ENCODE data around the gene SUN2.

The SUN2 gene

GRCh38 chr22:38689651-38690050 lies 66.1 kb downstream of the SUN2 start:
- DNase-seq = no peak

- DNase-seq = no peak
Observed at GRCh38 chr22:38685761-38686160, 70.0 kb downstream of the SUN2 start.

- no peak for DNase-seq
Observed at GRCh38 chr22:38684895-38685294, 70.9 kb downstream of the SUN2 start.
